Thymus (tissue), 11 donors: ENCODE measurements around the gene SCN1B. TPM values are rescaled to one million over a fixed set of nuclear protein-coding genes. Genes with fewer than 3 reads are reported as not detected.

ENCODE experiments used
- DNase-seq, 9 donors: peaks; one replicate each; pipeline ENCODE4 v3.0.0-alpha.2; 2013; ENCODE audit warnings: low spot score in 9 of 9, low read depth in 6 of 9, missing footprints in 1 of 9
- H3K27ac ChIP-seq, 2 donors: one replicate each; pipeline ENCODE4 v1.5.1; 2013; ENCODE audit warnings: control low read depth in 1 of 2, low read depth in 1 of 2, low read length in 1 of 2, mild to moderate bottlenecking in 1 of 2, moderate library complexity in 1 of 2
- H3K27me3 ChIP-seq, 2 donors: one replicate each; pipeline ENCODE4 v1.5.1; 2013; ENCODE audit warnings: low read length in 1 of 2; ENCODE audit not compliant: control insufficient read depth in 2 of 2, insufficient read depth in 1 of 2
- H3K36me3 ChIP-seq, 2 donors: one replicate each; pipeline ENCODE4 v1.5.1; 2013; ENCODE audit warnings: low read length in 1 of 2, mild to moderate bottlenecking in 1 of 2, moderate library complexity in 1 of 2; ENCODE audit not compliant: control insufficient read depth in 2 of 2, insufficient read depth in 2 of 2
- H3K4me1 ChIP-seq, 2 donors: one replicate each; pipeline ENCODE4 v1.5.1; 2013; ENCODE audit warnings: low read length in 2 of 2; ENCODE audit not compliant: control insufficient read depth in 2 of 2, insufficient read depth in 2 of 2
- H3K4me3 ChIP-seq, 2 donors: one replicate each; pipeline ENCODE4 v1.5.1; 2013; ENCODE audit warnings: low read length in 2 of 2, control low read depth in 1 of 2, mild to moderate bottlenecking in 1 of 2
- H3K9me3 ChIP-seq, 2 donors: one replicate each; pipeline ENCODE4 v1.5.1; 2013; ENCODE audit warnings: low read length in 1 of 2, mild to moderate bottlenecking in 1 of 2; ENCODE audit not compliant: control insufficient read depth in 2 of 2, insufficient read depth in 1 of 2
- WGBS: extraction: QIAGEN DNeasy Blood & Tissue Kit; methylation state at CpG from one replicate; pipeline ENCODE4 v1.1.7; 2013; 5-methylcytosine and 5-hydroxymethylcytosine counted together
- polyA plus RNA-seq: library from polyadenylated mRNA; stranded (reverse); fragments of 200-250 nt; gene quantifications from one replicate; pipeline ENCODE4 v1.2.3, GENCODE V29; 2013
- total RNA-seq: library from RNA; stranded (reverse); fragments of 120-200 nt; gene quantifications from one replicate; pipeline ENCODE4 v1.2.4, GENCODE V29; 2013
- donor health status: healthy.

The SCN1B gene
- total and polyA plus RNA-seq, 2 donors, result 0.28 to 3.4 TPM

DNA sequence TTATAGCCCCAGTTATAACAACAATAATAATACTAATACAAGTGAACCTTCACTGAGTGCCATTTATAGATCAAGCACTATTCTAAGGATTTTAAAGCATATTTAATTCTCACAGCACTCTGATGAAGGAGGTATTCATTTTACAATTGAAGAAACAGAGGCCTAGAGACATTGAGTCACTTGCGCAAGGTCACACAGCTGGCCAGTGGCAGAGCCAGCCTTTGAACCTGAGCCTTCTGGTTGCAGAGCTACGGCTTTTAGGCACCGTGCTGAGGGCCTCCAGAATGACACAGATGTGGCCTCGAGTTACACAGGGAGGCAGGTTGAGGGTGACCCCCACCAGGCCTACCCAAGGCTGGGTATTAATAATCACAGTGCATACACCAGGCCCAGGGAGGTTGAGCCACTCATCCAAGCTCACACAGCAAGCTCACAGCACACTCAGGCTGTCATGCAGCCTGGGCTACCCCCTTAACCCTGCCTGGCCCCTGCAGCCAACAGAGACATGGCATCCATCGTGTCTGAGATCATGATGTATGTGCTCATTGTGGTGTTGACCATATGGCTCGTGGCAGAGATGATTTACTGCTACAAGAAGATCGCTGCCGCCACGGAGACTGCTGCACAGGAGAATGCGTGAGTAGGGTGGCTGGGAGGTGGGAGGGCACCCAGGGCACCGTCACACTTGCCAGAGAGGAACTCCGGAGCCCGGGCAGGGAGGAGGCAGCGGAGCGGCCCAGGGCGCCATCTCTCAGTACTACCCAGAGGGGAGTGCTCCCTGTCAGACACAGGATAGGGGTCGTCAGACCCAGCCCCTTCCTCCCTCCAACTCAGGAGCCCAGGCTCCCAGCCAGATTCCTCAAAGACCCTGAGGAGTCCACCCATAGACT lies 8.6 kb downstream of the SCN1B start:
- no peak overlapping the region for H3K4me3 ChIP-seq
- no peaks in the 10 kb centered on the region for H3K9me3 ChIP-seq
- no peaks in the 10 kb centered on the region for H3K36me3 ChIP-seq
- H3K27ac ChIP-seq, result no peak overlapping the region
- peaks cover 0 to 10% of the 10 kb centered on the region in 2 donors for H3K4me1 ChIP-seq
- WGBS, result 31% methylated on average over 17 of the region's 17 CpGs
- peaks cover 23 to 71% of the 10 kb centered on the region in 2 donors for H3K27me3 ChIP-seq
- no peak for DNase-seq

DNA sequence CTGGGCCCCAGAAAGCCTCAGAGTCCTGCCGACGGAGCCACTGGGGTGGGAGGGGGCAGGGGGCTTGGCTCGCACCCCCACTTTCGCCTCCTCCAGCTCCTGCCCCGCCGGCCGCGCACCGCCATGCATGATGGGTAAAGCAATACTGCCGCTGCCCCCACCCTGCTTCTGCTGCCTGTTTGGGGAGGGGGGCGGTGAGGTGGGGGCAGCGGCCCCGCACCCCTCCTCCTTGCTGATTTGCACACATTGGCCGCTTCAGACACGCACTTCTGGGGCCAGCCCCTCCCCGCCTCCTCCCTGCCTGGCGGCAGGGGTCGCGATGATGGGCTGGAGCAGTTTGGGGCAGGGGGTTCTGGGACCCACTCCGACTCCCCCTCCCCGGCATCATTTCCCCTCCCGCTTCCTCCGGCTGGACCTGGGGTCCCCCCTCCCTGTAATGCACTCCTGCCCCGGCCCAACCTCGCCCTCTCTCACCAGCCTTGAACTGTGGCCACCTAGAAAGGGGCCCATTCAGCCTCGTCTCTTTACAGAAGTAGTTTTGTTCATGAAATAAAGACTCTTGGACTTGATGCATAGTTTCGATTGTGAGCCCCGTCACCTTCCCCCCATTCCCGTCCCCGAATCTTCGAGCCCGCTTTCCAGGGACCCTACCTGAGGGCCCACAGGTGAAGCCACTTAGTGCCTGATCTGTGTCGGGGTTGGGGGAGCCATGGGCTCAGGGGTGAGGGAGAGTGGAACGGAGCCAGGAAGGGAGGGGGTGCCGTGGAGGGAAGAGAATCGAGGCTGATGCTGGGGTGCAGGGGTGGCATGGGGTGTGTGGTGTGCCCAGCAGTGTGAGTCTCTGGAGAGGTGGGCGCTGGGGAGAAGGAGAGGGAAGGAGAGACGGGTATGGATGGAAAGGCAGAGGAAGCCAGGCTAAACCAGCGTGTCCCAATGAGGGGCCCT lies 9.9 kb downstream of the SCN1B start:
- DNase-seq, result no peak
- no peak overlapping the region for H3K4me3 ChIP-seq
- H3K36me3 ChIP-seq, result no peaks in the 10 kb centered on the region
- peaks cover 23 to 69% of the 10 kb centered on the region in 2 donors for H3K27me3 ChIP-seq
- 6% methylated on average over 39 of the region's 39 CpGs for WGBS
- no peak overlapping the region for H3K27ac ChIP-seq
- peaks cover 0 to 10% of the 10 kb centered on the region in 2 donors for H3K4me1 ChIP-seq
- H3K9me3 ChIP-seq, result no peaks in the 10 kb centered on the region

DNA sequence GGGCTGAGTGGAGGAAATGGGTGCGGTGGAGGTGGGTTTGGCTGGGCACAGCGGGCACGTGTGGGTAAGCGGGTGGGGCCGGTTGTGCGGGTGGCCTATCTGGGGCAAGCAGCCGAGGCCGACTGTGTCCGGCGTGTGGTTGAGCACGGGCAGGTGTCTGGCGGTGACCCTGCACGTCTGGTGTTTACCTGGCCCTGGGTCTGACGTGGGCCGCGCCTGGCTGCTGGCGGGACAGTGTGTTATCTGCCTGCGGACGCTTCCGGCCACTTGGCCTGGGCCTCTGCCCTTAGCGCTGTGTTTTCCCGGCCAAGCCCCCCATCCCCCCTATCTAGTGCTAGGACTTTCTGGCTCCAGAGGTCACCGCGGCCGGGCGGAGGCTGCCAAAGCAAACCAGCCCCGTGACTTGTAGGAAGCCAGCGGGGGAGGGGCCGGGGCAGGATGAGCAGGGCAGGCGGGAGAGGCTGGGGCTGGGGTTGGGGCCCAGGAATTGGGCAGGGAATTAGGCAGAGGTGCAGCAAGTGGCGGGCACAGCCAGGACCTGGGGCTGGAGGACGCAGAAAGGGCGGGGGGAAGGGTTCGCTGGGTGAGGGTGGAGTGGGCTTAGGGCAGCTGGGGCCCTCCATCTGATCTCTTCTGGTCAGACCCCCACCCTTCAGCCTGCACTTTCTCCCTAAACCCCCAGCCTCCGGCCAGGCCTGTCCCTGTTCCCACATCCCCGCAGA lies 10.7 kb downstream of the SCN1B start:
- Histone ChIP-seq H3K27ac (no peak overlapping the region), H3K4me1 (peaks cover 0 to 10% of the 10 kb centered on the region in 2 donors), H3K9me3 (no peaks in the 10 kb centered on the region), H3K36me3 (no peaks in the 10 kb centered on the region), H3K27me3 (peaks cover 23 to 70% of the 10 kb centered on the region in 2 donors), H3K4me3 (no peak overlapping the region)
- WGBS, result 12% methylated on average over 36 of the region's 36 CpGs
- DNase-seq, result no peak

DNA sequence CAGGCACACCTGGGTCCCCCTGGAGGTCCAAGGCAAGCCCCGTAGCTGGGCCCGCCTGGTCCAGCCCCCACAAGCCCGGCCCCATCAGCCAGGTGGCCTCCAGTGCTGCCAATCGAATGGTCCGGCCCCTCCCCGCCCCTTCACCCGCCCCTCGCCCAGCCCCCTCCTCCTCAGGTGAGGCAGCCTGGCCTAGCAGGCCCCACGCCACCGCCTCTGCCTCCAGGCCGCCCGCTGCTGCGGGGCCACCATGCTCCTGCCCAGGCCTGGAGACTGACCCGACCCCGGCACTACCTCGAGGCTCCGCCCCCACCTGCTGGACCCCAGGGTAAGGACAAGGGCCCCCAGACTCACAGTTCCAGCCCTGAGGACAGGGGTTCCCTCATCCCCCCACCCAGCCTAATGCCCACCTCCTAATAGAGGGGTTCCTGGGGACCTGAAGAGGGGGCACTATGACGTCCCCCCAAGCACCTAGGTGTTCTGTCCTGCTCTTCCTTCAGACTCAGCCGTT lies 11.3 kb downstream of the SCN1B start, which contains the start of gene HPN:
Gene HPN, plus strand, starts transcription at position 174 of the 508 bp plus-strand sequence. CDS start 786 bp downstream, outside the sequence.
- Histone ChIP-seq H3K36me3 (no peaks in the 10 kb centered on the region), H3K27ac (no peak within 1 kb of the TSS), H3K27me3 (peaks cover 23 to 70% of the 10 kb centered on the region in 2 donors), H3K4me1 (peaks cover 0 to 10% of the 10 kb centered on the region in 2 donors), H3K4me3 (no peak within 1 kb of the TSS), H3K9me3 (no peaks in the 10 kb centered on the region)
- WGBS, result 83% methylated on average over 19 of the region's 19 CpGs
- no peak for DNase-seq

DNA sequence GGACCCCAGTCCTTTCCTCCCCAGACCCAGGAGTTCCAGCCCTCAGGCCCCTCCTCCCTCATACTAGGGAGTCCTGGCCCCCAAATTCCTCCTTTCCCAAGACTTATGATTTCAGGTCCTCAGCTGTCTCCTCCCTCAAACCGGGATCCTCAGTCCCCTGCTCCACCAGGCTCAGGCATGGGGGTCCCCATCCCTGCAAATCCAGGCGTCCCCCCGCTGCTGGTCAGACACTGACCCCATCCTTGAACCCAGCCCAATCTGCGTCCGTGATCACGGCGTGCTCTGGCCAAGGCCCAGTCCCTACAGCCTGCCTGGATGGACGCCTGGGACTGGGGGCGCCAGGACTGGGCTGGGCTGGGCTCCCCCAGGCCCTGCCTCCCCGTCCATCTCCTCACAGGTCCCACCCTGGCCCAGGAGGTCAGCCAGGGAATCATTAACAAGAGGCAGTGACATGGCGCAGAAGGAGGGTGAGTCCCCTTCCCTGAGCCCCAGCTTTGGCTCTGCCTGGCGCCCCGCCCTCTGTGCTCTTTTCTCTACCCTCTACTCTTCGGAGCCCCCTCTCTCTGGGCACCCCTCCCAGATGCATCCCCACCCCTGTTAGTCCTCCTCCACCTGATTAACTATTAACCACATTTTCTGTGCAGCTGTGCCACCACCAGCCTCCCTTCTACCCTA lies 11.9 kb downstream of the SCN1B start:
- Histone ChIP-seq H3K4me3 (no peak overlapping the region), H3K9me3 (no peaks in the 10 kb centered on the region), H3K27ac (no peak overlapping the region), H3K4me1 (peaks cover 0 to 10% of the 10 kb centered on the region in 2 donors), H3K27me3 (peaks cover 23 to 68% of the 10 kb centered on the region in 2 donors), H3K36me3 (no peaks in the 10 kb centered on the region)
- DNase-seq, result no peak
- WGBS, result 95% methylated on average over 14 of the region's 14 CpGs

DNA sequence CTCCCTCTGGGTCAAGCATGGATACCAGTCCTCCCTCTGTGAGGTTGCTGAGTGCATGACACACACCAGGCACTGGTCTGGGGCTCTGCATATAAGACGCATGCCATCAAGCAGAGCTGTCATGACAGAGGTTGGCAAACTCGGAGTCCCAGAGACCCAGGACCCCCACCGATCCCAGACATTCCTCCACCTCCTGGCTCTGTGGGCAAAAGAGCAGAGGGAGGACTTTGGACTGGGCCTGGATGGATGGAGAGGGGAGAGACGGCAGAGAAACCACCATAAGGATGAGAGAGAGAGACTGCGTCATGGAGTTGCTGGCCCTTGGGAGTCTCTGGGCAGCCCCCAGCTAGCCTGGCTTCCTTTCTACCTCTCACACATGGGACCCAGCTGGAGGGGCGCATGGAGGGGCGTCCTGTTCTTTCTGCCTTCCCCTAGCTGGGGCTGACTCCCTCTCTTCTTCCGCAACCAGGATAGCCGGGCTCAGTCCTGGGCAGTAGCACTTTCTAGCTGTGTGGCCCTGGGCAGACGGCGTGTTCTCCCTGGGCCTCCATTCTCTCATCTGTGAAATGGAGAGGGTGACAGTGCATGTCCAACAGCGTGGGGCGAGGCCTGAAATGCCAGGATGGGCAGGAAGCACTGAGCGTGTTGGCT lies 12.8 kb downstream of the SCN1B start:
- Histone ChIP-seq H3K9me3 (no peaks in the 10 kb centered on the region), H3K27me3 (peaks cover 23 to 59% of the 10 kb centered on the region in 2 donors), H3K4me3 (no peak overlapping the region), H3K4me1 (peaks cover 0 to 10% of the 10 kb centered on the region in 2 donors), H3K27ac (no peak overlapping the region), H3K36me3 (no peaks in the 10 kb centered on the region)
- 96% methylated on average over 14 of the region's 14 CpGs for WGBS
- no peak for DNase-seq

DNA sequence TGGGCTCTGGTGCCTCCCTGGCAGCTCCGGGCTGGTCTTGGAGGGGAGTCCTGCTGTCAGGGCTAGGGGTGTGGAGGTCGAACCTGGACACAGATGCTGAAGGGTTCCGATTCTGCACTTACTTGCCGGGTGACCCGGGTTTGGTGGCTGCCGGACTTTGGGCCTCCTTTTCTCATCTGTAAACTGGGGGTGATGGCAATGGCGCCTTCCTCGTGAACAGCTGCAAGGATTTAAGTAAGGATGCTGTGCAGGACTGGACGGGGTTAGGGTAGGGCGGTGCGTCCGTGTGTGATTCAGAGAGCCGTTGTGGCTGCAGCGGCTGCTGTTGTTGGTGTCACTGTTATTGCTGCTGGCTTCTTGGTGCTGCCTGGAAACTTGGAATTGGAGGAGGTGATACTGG lies 13.6 kb downstream of the SCN1B start:
- Histone ChIP-seq H3K27me3 (peaks cover 20 to 51% of the 10 kb centered on the region in 2 donors), H3K4me3 (no peak overlapping the region), H3K36me3 (no peaks in the 10 kb centered on the region), H3K27ac (no peak overlapping the region), H3K9me3 (no peaks in the 10 kb centered on the region), H3K4me1 (peaks cover 0 to 10% of the 10 kb centered on the region in 2 donors)
- no peak for DNase-seq
- WGBS, result 96% methylated on average over 14 of the region's 14 CpGs
